CD4-positive, alpha-beta T cell (primary cell): ENCODE measurements around the gene SAE1. TPM values are rescaled to one million over a fixed set of nuclear protein-coding genes. Genes with fewer than 3 reads are reported as not detected.

ENCODE experiments used
- ATAC-seq: fragments of 200-7000 bp; cut with Tn5 transposase; one replicate; pipeline ENCODE4 v1.10.0; 2022; ENCODE audit warnings: mild to moderate bottlenecking; ENCODE audit not compliant: poor library complexity
- CTCF ChIA-PET: fragments of 350-600 bp; sonication (Branson Sonifier 250); formaldehyde crosslinking; loops from one replicate; lab custom pipeline; 2021; ENCODE audit warnings: antibody characterized with exemption, inconsistent platforms; lab: Charles Lee
- POLR2A ChIA-PET: fragments of 350-600 bp; sonication (Branson Sonifier 250); formaldehyde crosslinking; loops from one replicate; lab custom pipeline; 2021; ENCODE audit warnings: antibody characterized with exemption, inconsistent platforms; lab: Charles Lee
- DNase-seq, 14 experiments: peaks; one replicate each; pipeline ENCODE4 v3.0.0-alpha.2; 2013 to 2020; ENCODE audit warnings: mixed read lengths in 2 of 14
- H3K27ac ChIP-seq, 2 donors: one replicate each; pipeline versions ENCODE4 v1.5.1 to v1.7.0; 2013; ENCODE audit warnings: low read length in 2 of 2, low read depth in 1 of 2, mild to moderate bottlenecking in 1 of 2
- H3K27me3 ChIP-seq, 2 experiments: 1 replicate in 1 of 2; 2 replicates in 1 of 2; pipeline versions ENCODE4 v1.6.1 to v1.7.0; 2013; ENCODE audit warnings: low read length in 2 of 2, control low read depth in 1 of 2, mild to moderate bottlenecking in 1 of 2, moderate library complexity in 1 of 2; ENCODE audit not compliant: insufficient read depth in 2 of 2, control insufficient read depth in 1 of 2
- H3K36me3 ChIP-seq: one replicate; pipeline ENCODE4 v1.6.1; 2013; ENCODE audit warnings: low read length, control low read depth; ENCODE audit not compliant: insufficient read depth
- H3K4me1 ChIP-seq: one replicate; pipeline ENCODE4 v1.6.1; 2013; ENCODE audit warnings: low read length, control low read depth; ENCODE audit not compliant: insufficient read depth
- H3K4me3 ChIP-seq: one replicate; pipeline ENCODE4 v1.5.1; 2013; ENCODE audit warnings: mild to moderate bottlenecking, low read length, moderate library complexity
- H3K9me3 ChIP-seq, 2 experiments: 1 replicate in 1 of 2; 2 replicates in 1 of 2; pipeline versions ENCODE4 v1.6.1 to v1.7.0; 2013; ENCODE audit warnings: low read length in 2 of 2, mild to moderate bottlenecking in 2 of 2, control low read depth in 1 of 2, moderate library complexity in 1 of 2; ENCODE audit not compliant: control insufficient read depth in 1 of 2, insufficient read depth in 1 of 2
- H3K27ac Mint-ChIP-seq: one replicate; pipeline ENCODE4 v1.8.0; 2020; ENCODE audit warnings: mixed read lengths
- H3K27me3 Mint-ChIP-seq: one replicate; pipeline ENCODE4 v1.8.0; 2021; ENCODE audit warnings: mixed read lengths
- H3K36me3 Mint-ChIP-seq: one replicate; pipeline ENCODE4 v1.8.0; 2021; ENCODE audit warnings: low read depth, mixed read lengths
- H3K4me1 Mint-ChIP-seq: one replicate; pipeline ENCODE4 v1.8.0; 2021; ENCODE audit warnings: low read depth, mixed read lengths
- H3K4me3 Mint-ChIP-seq: one replicate; pipeline ENCODE4 v1.8.0; 2020; ENCODE audit warnings: mild to moderate bottlenecking, mixed read lengths
- H3K9me3 Mint-ChIP-seq: one replicate; pipeline ENCODE4 v1.8.0; 2020; ENCODE audit warnings: mixed read lengths
- intact Hi-C, 2 experiments: fragments of 100-400 bp; cut with DNase I in 1 of 2; cut with micrococcal nuclease in 1 of 2; formaldehyde crosslinking; loops; one replicate each; pipeline versions ENCODE4 v1.15.1 to v1.9.0; 2023 to 2025; cut with DNase I, micrococcal nuclease
- total RNA-seq, 174 experiments: library from RNA in 2 of 174; stranded (reverse) in 2 of 174; gene quantifications; one replicate each; pipeline ENCODE4 v1.2.3 and lab custom pipeline; 2021 to 2026
- TF ChIP-seq, protein P1 (sequence below): fragments of 200-600 bp; IDR thresholded peaks from one replicate; pipeline ENCODE4 v1.8.0; 2022; ENCODE audit warnings: antibody characterized with exemption, mild to moderate bottlenecking

The SAE1 gene
- total RNA-seq, 2 experiments from 2014 or later: 29.6 to 30.9 TPM

- Mint-ChIP-seq H3K9me3 (no peaks in the 10 kb centered on the region), H3K36me3 (peaks cover 51% of the 10 kb centered on the region), H3K4me1 (peaks cover 41% of the 10 kb centered on the region), H3K27ac (no peak overlapping the region), H3K27me3 (no peaks in the 10 kb centered on the region), H3K4me3 (no peak overlapping the region)
- H3K9me3 ChIP-seq: no peaks in the 10 kb centered on the region
- CTCF ChIA-PET: interaction anchor here (1.2 to 2.0 kb wide), 2 partner anchors 9 to 76 kb away, joined by 4 to 5 read pairs; no protein-coding TSS in a partner anchor
- DNase-seq (no peak), ATAC-seq (no peak)
- POLR2A ChIA-PET: interaction anchor here (6.2 kb wide), 1 partner anchor 10 kb away, joined by 28 read pairs; no protein-coding TSS in a partner anchor
- TF ChIP-seq, protein P1, sequence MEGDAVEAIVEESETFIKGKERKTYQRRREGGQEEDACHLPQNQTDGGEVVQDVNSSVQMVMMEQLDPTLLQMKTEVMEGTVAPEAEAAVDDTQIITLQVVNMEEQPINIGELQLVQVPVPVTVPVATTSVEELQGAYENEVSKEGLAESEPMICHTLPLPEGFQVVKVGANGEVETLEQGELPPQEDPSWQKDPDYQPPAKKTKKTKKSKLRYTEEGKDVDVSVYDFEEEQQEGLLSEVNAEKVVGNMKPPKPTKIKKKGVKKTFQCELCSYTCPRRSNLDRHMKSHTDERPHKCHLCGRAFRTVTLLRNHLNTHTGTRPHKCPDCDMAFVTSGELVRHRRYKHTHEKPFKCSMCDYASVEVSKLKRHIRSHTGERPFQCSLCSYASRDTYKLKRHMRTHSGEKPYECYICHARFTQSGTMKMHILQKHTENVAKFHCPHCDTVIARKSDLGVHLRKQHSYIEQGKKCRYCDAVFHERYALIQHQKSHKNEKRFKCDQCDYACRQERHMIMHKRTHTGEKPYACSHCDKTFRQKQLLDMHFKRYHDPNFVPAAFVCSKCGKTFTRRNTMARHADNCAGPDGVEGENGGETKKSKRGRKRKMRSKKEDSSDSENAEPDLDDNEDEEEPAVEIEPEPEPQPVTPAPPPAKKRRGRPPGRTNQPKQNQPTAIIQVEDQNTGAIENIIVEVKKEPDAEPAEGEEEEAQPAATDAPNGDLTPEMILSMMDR: no peak
- H3K4me1 ChIP-seq: peaks cover 11% of the 10 kb centered on the region
- no peak overlapping the region for H3K4me3 ChIP-seq
- intact Hi-C loops: no loop called here
- no peaks in the 10 kb centered on the region for H3K27me3 ChIP-seq
- H3K27ac ChIP-seq: no peak overlapping the region
- H3K36me3 ChIP-seq: peaks cover 43% of the 10 kb centered on the region
Observed at GRCh38 chr19:47168065-47168464, 37.4 kb downstream of the SAE1 start.

DNA sequence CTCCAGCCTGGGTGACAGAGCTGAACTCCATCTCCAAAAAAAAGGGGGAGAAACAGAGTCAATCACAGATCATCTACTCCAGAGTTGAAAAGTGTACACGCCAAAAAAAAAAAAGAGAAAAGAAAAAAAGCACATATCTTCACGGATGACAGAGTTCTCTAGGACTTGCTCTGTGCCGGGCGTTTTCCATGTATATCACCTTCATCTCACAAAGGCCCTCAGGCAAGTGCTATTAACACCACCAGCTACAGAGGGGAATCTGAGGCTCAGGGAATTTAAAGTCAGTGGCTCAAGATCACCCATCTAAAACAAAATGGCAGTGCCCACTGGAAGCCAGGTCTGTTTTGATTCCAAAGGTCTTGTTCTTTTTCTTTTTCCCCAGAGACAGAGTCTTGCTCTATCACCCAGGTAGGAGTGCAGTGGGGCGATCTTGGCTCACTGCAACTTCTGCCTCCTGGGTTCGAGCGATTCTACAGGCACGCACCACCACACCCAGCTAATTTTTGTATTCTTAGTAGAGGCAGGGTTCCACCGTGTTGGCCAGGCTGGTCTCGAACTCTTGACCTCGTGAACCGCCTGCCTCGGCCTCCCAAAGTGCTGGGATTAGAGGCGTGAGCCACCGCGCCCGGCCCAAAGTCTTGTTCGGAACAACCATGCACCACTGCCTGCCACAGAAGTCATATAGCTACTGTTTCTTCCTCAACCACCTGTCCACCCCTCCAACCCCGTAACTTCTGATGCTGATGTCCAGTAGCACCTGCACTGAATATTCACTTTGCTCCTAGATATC is 42.2 kb downstream of the SAE1 start:
- H3K4me1 Mint-ChIP-seq: peaks cover 62% of the 10 kb centered on the region
- intact Hi-C loops: no loop called here
- H3K4me3 Mint-ChIP-seq: no peak overlapping the region
- H3K27me3 ChIP-seq: no peaks in the 10 kb centered on the region
- no peaks in the 10 kb centered on the region for H3K9me3 ChIP-seq
- POLR2A ChIA-PET: interaction anchor here (0.7 to 1.0 kb wide), 4 partner anchors 8 to 106 kb away, joined by 3 to 5 read pairs (median 3); no protein-coding TSS in a partner anchor
- CTCF ChIA-PET: interaction anchor here (1.0 to 3.7 kb wide), 3 partner anchors 14 to 71 kb away, joined by 3 to 10 read pairs (median 4); no protein-coding TSS in a partner anchor
- H3K36me3 ChIP-seq: peaks cover 37% of the 10 kb centered on the region
- H3K9me3 Mint-ChIP-seq: no peaks in the 10 kb centered on the region
- H3K27me3 Mint-ChIP-seq: no peaks in the 10 kb centered on the region
- peaks cover 68% of the 10 kb centered on the region for H3K36me3 Mint-ChIP-seq
- H3K4me3 ChIP-seq: no peak overlapping the region
- peaks cover 36% of the 10 kb centered on the region for H3K4me1 ChIP-seq
- TF ChIP-seq, protein P1: no peak
- H3K27ac ChIP-seq: no peak overlapping the region
- H3K27ac Mint-ChIP-seq: peak overlapping the region; percentile 30
- no peak for DNase-seq
- ATAC-seq: no peak

GRCh38 chr19:47176071-47176626 is 45.5 kb downstream of the SAE1 start:
- Mint-ChIP-seq H3K27me3 (no peaks in the 10 kb centered on the region), H3K4me1 (peaks cover 69% of the 10 kb centered on the region), H3K9me3 (no peaks in the 10 kb centered on the region), H3K4me3 (peak overlapping the region; percentile 81), H3K36me3 (peaks cover 59% of the 10 kb centered on the region), H3K27ac (peak overlapping the region; percentile 98)
- H3K36me3 ChIP-seq: peaks cover 27% of the 10 kb centered on the region
- H3K27ac ChIP-seq: peak overlapping the region; percentile 60 to 68
- DNase-seq (no peak), ATAC-seq (no peak)
- TF ChIP-seq, protein P1: no peak
- peak overlapping the region; percentile 6 for H3K4me3 ChIP-seq
- peaks cover 52% of the 10 kb centered on the region for H3K4me1 ChIP-seq
- POLR2A ChIA-PET: interaction anchor here (0.6 to 3.6 kb wide), 13 partner anchors 10 to 69 kb away, joined by 3 to 81 read pairs (median 11); partner anchors contain the start of gene ZC3H4
- CTCF ChIA-PET: interaction anchor here (1.0 to 3.5 kb wide), 8 partner anchors 10 to 68 kb away, joined by 4 to 22 read pairs (median 6); no protein-coding TSS in a partner anchor
- intact Hi-C loops: loop anchor here (1.0 to 2.0 kb wide), 3 partner anchors 10 to 17 kb away; no protein-coding TSS in a partner anchor
- no peaks in the 10 kb centered on the region for H3K9me3 ChIP-seq
- no peaks in the 10 kb centered on the region for H3K27me3 ChIP-seq
